CD4-positive, alpha-beta T cell (primary cell): ENCODE measurements around the gene NSD2. TPM values are rescaled to one million over a fixed set of nuclear protein-coding genes. Genes with fewer than 3 reads are reported as not detected.

ENCODE experiments used
- ATAC-seq: fragments of 200-7000 bp; cut with Tn5 transposase; one replicate; pipeline ENCODE4 v1.10.0; 2022; ENCODE audit warnings: mild to moderate bottlenecking; ENCODE audit not compliant: poor library complexity
- CTCF ChIA-PET: fragments of 350-600 bp; sonication (Branson Sonifier 250); formaldehyde crosslinking; loops from one replicate; lab custom pipeline; 2021; ENCODE audit warnings: antibody characterized with exemption, inconsistent platforms; lab: Charles Lee
- POLR2A ChIA-PET: fragments of 350-600 bp; sonication (Branson Sonifier 250); formaldehyde crosslinking; loops from one replicate; lab custom pipeline; 2021; ENCODE audit warnings: antibody characterized with exemption, inconsistent platforms; lab: Charles Lee
- DNase-seq, 14 experiments: peaks; one replicate each; pipeline ENCODE4 v3.0.0-alpha.2; 2013 to 2020; ENCODE audit warnings: mixed read lengths in 2 of 14
- H3K27ac ChIP-seq, 2 donors: one replicate each; pipeline versions ENCODE4 v1.5.1 to v1.7.0; 2013; ENCODE audit warnings: low read length in 2 of 2, low read depth in 1 of 2, mild to moderate bottlenecking in 1 of 2
- H3K27me3 ChIP-seq, 2 experiments: 1 replicate in 1 of 2; 2 replicates in 1 of 2; pipeline versions ENCODE4 v1.6.1 to v1.7.0; 2013; ENCODE audit warnings: low read length in 2 of 2, control low read depth in 1 of 2, mild to moderate bottlenecking in 1 of 2, moderate library complexity in 1 of 2; ENCODE audit not compliant: insufficient read depth in 2 of 2, control insufficient read depth in 1 of 2
- H3K36me3 ChIP-seq: one replicate; pipeline ENCODE4 v1.6.1; 2013; ENCODE audit warnings: low read length, control low read depth; ENCODE audit not compliant: insufficient read depth
- H3K4me1 ChIP-seq: one replicate; pipeline ENCODE4 v1.6.1; 2013; ENCODE audit warnings: low read length, control low read depth; ENCODE audit not compliant: insufficient read depth
- H3K4me3 ChIP-seq: one replicate; pipeline ENCODE4 v1.5.1; 2013; ENCODE audit warnings: mild to moderate bottlenecking, low read length, moderate library complexity
- H3K9me3 ChIP-seq, 2 experiments: 1 replicate in 1 of 2; 2 replicates in 1 of 2; pipeline versions ENCODE4 v1.6.1 to v1.7.0; 2013; ENCODE audit warnings: low read length in 2 of 2, mild to moderate bottlenecking in 2 of 2, control low read depth in 1 of 2, moderate library complexity in 1 of 2; ENCODE audit not compliant: control insufficient read depth in 1 of 2, insufficient read depth in 1 of 2
- H3K27ac Mint-ChIP-seq: one replicate; pipeline ENCODE4 v1.8.0; 2020; ENCODE audit warnings: mixed read lengths
- H3K27me3 Mint-ChIP-seq: one replicate; pipeline ENCODE4 v1.8.0; 2021; ENCODE audit warnings: mixed read lengths
- H3K36me3 Mint-ChIP-seq: one replicate; pipeline ENCODE4 v1.8.0; 2021; ENCODE audit warnings: low read depth, mixed read lengths
- H3K4me1 Mint-ChIP-seq: one replicate; pipeline ENCODE4 v1.8.0; 2021; ENCODE audit warnings: low read depth, mixed read lengths
- H3K4me3 Mint-ChIP-seq: one replicate; pipeline ENCODE4 v1.8.0; 2020; ENCODE audit warnings: mild to moderate bottlenecking, mixed read lengths
- H3K9me3 Mint-ChIP-seq: one replicate; pipeline ENCODE4 v1.8.0; 2020; ENCODE audit warnings: mixed read lengths
- CTCF ChIP-seq: fragments of 200-600 bp; IDR thresholded peaks from one replicate; pipeline ENCODE4 v1.8.0; 2022; ENCODE audit warnings: antibody characterized with exemption, mild to moderate bottlenecking
- intact Hi-C, 2 experiments: fragments of 100-400 bp; cut with DNase I in 1 of 2; cut with micrococcal nuclease in 1 of 2; formaldehyde crosslinking; loops; one replicate each; pipeline versions ENCODE4 v1.15.1 to v1.9.0; 2023 to 2025; cut with DNase I, micrococcal nuclease
- total RNA-seq, 174 experiments: library from RNA in 2 of 174; stranded (reverse) in 2 of 174; gene quantifications; one replicate each; pipeline ENCODE4 v1.2.3 and lab custom pipeline; 2021 to 2026

NSD2 gene
- total RNA-seq, 2 experiments from 2014 or later = 42.4 to 45.8 TPM

DNA sequence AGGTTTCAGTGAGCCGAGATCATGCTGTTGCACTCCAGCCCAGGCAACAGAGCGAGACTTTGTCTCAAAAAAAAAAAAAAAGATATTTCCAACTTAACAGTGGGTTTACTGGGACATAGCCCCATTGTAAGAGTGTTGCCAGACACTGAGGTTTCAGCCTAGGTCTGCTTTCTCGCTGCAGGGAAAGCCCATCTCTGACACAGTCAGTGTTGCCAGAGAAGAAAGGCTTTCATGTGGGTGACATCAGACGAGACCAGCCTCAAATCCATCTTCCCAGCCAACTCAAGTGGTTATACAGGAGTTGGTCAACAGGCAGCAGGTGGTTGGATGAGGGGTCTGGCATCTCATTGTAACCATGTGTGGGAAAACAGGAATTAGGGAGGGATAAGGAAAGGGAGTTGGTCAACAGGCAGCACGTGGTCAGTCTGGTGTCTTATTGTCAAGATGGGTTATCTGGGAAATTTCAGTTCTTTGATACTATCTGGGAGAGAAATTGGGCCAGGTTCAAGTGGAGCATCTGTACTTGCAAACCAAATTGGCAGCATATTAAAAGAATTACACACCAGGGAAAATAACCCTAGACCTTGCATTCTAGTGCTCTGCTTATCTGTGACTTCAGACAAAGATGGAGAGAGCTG, 96.4 kb downstream of the NSD2 start:
- H3K27me3 Mint-ChIP-seq = no peaks in the 10 kb centered on the region
- intact Hi-C loops = no loop called here
- Histone ChIP-seq H3K4me1 (no peaks in the 10 kb centered on the region), H3K9me3 (no peaks in the 10 kb centered on the region), H3K27ac (no peak overlapping the region), H3K27me3 (no peaks in the 10 kb centered on the region), H3K4me3 (no peak overlapping the region), H3K36me3 (peaks cover 20% of the 10 kb centered on the region)
- CTCF ChIA-PET = no interaction called here
- no peak overlapping the region for H3K27ac Mint-ChIP-seq
- H3K9me3 Mint-ChIP-seq = no peaks in the 10 kb centered on the region
- POLR2A ChIA-PET = no interaction called here
- H3K36me3 Mint-ChIP-seq = peaks cover 58% of the 10 kb centered on the region
- ATAC-seq (no peak), DNase-seq (no peak)
- H3K4me3 Mint-ChIP-seq = no peak overlapping the region
- TF ChIP-seq CTCF = no peak
- no peaks in the 10 kb centered on the region for H3K4me1 Mint-ChIP-seq

DNA sequence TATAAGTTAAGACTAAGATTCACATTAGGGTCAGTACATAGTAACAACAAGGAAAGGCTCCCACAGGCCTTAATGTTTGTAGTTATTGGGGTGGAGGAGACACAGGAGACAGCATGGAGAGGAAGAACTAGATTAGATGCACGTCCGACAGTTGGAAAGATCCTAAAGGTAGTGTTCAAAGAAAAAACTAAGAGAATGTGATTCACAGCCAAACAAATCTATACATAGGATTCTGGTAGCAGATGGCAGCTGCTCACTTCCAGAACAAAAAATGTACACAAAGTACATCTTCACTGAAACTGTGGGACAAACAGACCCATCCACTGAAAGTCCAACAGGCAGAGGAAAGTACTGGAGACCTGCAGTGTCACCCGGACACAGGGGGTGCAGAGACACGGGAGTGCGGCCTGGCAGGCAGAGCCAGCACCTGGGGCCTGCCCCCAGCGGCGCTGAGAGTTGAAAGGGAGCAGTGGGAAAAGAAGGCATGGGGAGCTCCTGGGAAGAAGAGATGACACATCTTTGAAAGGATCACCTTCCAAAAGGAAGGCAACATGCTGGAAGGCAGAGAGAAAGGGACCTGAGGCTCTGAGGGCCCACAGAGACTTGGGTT, 97.6 kb downstream of the NSD2 start:
- H3K36me3 Mint-ChIP-seq = peaks cover 53% of the 10 kb centered on the region
- no peaks in the 10 kb centered on the region for H3K27me3 Mint-ChIP-seq
- Histone ChIP-seq H3K4me3 (no peak overlapping the region), H3K27ac (no peak overlapping the region), H3K36me3 (peaks cover 14% of the 10 kb centered on the region), H3K4me1 (no peaks in the 10 kb centered on the region), H3K9me3 (no peaks in the 10 kb centered on the region), H3K27me3 (no peaks in the 10 kb centered on the region)
- no peaks in the 10 kb centered on the region for H3K4me1 Mint-ChIP-seq
- no peak overlapping the region for H3K4me3 Mint-ChIP-seq
- POLR2A ChIA-PET = no interaction called here
- ATAC-seq (no peak), DNase-seq (no peak)
- H3K9me3 Mint-ChIP-seq = no peaks in the 10 kb centered on the region
- TF ChIP-seq CTCF = no peak
- no peak overlapping the region for H3K27ac Mint-ChIP-seq
- CTCF ChIA-PET = no interaction called here
- intact Hi-C loops = no loop called here

- ATAC-seq (no peak), DNase-seq (no peak)
- CTCF ChIA-PET = no interaction called here
- H3K36me3 ChIP-seq = peaks cover 18% of the 10 kb centered on the region
- intact Hi-C loops = no loop called here
- no peak overlapping the region for H3K27ac ChIP-seq
- Mint-ChIP-seq H3K9me3 (no peaks in the 10 kb centered on the region), H3K27ac (peak overlapping the region; percentile 27), H3K4me3 (no peak overlapping the region), H3K4me1 (no peaks in the 10 kb centered on the region), H3K27me3 (no peaks in the 10 kb centered on the region), H3K36me3 (peaks cover 56% of the 10 kb centered on the region)
- no peaks in the 10 kb centered on the region for H3K9me3 ChIP-seq
- H3K4me1 ChIP-seq = no peaks in the 10 kb centered on the region
- POLR2A ChIA-PET = no interaction called here
- H3K4me3 ChIP-seq = no peak overlapping the region
- TF ChIP-seq CTCF = no peak
- H3K27me3 ChIP-seq = no peaks in the 10 kb centered on the region
Observed at GRCh38 chr4:1969928-1970723, 98.9 kb downstream of the NSD2 start.
